Measurements from ENCODE around the gene UNC93B1.

Gene UNC93B1

GRCh38 chr11:68014157-68014946 is 10.5 kb upstream of the UNC93B1 start:
- TF ChIP-seq CTCF (IDR thresholded peaks at IDR 0.05; ENCODE audit: borderline replicate concordance, control extremely low read depth, extremely low read depth, insufficient read depth, missing control alignments) = no peak
- no peak for DNase-seq (ENCODE audit: low spot score)
- in situ Hi-C loops (cut with MboI; ENCODE audit: low sequenced_read_pairs, unreplicated experiment) = no loop called here

- in situ Hi-C loops (cut with MboI; ENCODE audit: low sequenced_read_pairs, unreplicated experiment) = no loop called here
- no peak for TF ChIP-seq CTCF (IDR thresholded peaks at IDR 0.05; ENCODE audit: borderline replicate concordance, control extremely low read depth, extremely low read depth, insufficient read depth, missing control alignments)
Observed at GRCh38 chr11:68013611-68014156, 9.8 kb upstream of the UNC93B1 start.

DNA sequence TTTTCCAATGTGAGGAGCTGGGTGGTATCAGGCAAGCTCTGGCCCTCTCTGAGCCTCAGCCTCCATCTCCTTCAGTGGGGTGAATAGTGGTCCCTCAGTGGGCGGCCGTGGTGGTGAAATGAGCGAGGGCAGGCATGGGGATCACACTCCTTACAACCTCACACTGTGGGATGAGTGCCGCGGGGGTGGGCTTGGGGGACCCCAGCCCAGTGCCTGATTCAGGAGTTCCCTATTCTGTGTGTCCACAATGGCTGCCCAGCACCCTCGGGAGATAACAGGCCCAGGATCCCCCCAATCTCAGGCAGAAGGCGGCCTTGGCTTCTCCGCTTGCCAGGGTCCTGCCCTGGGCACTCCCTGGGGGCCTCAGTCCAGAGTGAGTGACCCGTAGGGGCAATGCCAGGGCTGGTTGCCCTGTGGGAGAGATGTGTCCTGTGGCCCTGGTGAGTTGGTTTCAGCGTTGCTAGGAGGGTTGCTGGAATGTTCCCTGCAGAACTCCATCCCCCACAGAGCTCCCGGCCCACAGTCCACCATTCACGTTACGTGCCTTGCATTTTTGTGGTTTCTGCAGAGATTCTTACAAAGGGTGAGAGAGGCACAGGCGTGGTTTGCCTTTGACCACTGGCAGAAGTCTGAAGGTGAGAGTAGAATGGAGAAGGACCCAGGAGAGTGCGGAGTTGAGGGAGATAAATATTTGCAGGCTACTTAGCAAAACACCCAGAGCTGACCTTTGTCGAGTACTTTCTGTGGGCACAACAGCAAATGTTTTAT is 9.1 kb upstream of the UNC93B1 start:
- TF ChIP-seq CTCF (IDR thresholded peaks at IDR 0.05; ENCODE audit: borderline replicate concordance, control extremely low read depth, extremely low read depth, insufficient read depth, missing control alignments) = no peak
- in situ Hi-C loops (cut with MboI; ENCODE audit: low sequenced_read_pairs, unreplicated experiment) = no loop called here
- DNase-seq (ENCODE audit: low spot score) = no peak

More at GRCh38 chr11:68013611-68014156, 9.8 kb upstream of the UNC93B1 start:
- DNase-seq (ENCODE audit: low spot score) = no peak

DNA sequence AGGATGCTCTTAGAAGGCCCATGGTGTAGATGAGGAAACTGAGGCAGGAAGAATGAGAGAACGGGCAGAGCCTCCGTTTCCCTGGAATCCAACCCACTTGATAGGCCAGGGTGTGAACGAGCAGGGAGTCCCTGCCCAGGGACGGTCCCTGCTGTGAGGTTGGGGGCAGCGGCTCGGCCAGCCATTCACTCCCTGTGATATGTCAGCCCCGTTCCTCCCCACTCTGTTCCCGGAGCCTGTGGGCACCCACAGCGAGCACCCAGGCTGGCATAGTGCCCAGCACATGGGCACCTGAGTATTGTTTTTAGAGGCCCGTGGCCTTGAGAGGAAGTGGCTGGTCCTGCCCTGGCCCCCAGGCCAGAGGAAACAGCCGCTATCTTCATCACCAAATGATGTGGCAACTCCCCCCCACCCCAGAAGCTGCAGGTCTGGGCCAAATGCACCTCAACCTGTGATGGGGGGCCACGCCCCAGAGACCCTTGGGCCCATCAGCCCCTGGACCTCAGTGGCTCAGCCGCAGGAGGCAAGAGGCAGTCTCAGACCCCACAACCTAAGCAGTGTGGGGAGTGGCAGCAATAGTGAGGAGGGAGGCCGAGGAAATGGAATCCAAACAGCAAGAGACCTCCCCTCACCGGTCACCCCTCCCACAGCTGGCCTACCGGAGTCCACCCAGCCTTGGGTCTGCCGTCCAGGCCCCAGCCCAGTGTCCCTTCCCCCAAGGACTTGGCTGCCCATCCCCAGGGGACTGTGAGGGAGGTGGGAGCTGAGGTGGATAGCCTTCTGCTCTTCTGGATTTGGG is 8.3 kb upstream of the UNC93B1 start:
- TF ChIP-seq CTCF (IDR thresholded peaks at IDR 0.05; ENCODE audit: borderline replicate concordance, control extremely low read depth, extremely low read depth, insufficient read depth, missing control alignments) = no peak
- in situ Hi-C loops (cut with MboI; ENCODE audit: low sequenced_read_pairs, unreplicated experiment) = no loop called here
- DNase-seq (ENCODE audit: low spot score) = no peak

- in situ Hi-C loops (cut with MboI; ENCODE audit: low sequenced_read_pairs, unreplicated experiment) = no loop called here
- no peak for DNase-seq (ENCODE audit: low spot score)
- no peak for TF ChIP-seq CTCF (IDR thresholded peaks at IDR 0.05; ENCODE audit: borderline replicate concordance, control extremely low read depth, extremely low read depth, insufficient read depth, missing control alignments)
Observed at GRCh38 chr11:68011051-68011943, 7.4 kb upstream of the UNC93B1 start.

Data from GM13976 (cell line).